Limb (tissue), 2 donors: Measurements from ENCODE around the gene SNTG2.

Source experiments
- DNase-seq, 2 donors: peaks; one replicate each; pipeline ENCODE4 v3.0.0-alpha.2; 2016; ENCODE audit errors: extremely low spot score in 2 of 2

The SNTG2 gene

DNA sequence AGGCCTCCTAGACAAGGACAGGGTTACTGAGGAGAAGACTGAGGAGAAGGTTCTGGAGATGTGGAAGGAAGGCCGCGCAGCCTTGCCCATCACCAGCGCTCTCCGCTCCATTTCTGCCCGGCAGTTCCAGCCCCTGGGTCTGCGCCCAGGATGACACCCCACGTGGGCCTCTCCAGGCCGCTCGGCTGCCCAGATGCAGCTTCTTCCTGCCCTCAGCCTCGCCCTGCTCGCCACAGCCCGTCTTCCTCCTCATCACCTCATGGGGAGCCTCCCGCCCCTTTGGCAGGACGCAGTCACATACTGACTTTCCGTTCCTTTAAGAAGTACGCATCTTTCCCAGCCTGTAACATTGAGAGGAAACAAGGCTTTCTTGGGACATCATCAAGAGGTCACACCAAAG lies 37.1 kb downstream of the SNTG2 start:
- DNase-seq, result no peak

DNA sequence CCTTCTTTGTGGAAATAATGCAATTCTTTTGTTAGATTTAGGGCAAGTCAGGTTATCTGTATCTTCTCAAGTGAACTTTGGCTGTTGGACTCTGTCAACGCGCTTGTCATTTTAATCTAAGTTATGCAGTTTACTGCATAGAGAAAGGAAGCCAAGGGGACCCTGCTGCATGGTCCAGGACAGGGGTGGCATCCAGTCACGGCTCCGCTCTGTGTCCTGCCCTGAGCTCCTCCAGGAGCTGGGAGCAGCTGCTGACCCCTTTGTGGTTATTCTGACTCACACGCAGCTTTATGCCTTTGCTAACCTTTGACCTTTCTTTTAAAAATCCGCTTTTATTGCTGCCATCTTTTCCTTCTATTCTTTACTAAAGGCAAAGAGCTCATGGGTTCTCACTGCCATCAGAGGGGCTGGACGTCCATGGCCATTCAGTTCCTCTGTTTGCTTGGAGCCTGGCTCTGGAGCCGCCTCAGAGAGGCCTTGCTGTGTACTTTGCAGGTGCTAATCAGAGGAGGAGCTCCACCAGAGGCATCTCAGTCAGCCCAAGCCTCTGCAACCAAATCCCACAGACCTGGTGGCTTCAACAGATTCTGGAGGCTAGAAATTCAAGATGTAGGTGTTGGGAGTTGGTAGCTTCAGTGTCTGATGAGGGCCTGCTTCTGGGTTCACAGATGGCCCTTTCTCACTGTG lies 39.3 kb downstream of the SNTG2 start:
- DNase-seq, result no peak

DNA sequence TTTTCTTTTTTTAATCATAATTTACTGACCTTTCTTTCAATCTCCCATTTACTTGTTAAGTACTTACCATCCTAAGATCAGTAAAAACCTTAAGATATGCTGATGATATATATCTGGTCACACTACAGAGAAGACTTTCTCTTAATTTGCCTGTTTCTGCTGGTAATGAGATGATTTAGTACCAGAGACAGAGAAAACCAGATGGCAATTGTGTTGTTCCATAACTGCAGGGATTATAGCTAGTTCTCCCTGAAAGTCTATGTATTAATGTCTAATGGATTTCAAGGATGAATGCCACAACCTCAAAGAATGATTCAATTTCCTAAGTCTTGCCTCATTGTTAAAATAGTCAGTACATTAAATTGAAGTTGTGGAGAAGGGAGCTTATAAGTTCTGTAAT lies 40.3 kb downstream of the SNTG2 start:
- no peak for DNase-seq

- no peak for DNase-seq
These were observed 51.7 kb downstream of the SNTG2 start for GRCh38 chr2:1002350-1002749.

DNA sequence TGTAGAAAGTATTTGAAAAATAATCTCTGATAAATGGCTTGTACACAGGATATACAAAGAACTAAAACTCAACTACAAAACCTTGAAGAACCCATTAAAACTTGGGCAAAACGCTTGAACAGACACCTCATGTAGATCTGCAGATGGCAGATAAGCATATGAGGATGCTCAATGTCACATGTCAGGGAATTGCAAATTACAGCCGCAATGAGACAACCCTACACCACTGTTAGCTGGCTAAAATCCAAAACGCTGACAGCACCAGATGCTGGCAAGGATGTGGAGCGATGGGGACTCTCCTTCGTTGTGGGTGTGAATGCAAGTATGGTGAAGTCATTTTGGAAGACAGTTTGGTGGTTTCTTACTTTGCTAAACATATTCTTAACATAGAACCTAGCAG lies 53.7 kb downstream of the SNTG2 start:
- no peak for DNase-seq

- peak in 1 of 2 donors; percentile 15 for DNase-seq
These were observed 59.8 kb downstream of the SNTG2 start for GRCh38 chr2:1010415-1010930.

DNA sequence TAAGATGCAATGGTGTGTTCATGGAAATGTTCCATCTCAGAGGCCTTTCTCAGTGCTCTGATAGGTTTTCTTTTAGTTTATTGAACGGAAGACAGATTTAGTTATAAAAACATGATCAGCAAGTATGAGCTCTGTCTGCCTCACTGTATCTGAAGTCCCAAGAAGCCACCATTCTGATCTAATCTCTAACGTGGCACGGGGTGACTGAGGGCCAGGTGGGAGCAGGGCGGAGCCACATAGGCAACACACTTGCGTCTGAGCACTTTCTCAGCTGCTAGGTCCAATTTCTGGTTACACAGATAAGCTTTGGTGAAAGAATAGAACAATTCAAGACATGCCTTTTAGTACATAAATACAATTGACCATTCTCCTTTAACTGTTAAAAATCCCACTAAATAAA lies 60.4 kb downstream of the SNTG2 start:
- no peak for DNase-seq

- DNase-seq, result no peak
These were observed 61.3 kb downstream of the SNTG2 start for GRCh38 chr2:1011985-1012384.

- no peak for DNase-seq
These were observed 64.2 kb downstream of the SNTG2 start for GRCh38 chr2:1014802-1015201.

DNA sequence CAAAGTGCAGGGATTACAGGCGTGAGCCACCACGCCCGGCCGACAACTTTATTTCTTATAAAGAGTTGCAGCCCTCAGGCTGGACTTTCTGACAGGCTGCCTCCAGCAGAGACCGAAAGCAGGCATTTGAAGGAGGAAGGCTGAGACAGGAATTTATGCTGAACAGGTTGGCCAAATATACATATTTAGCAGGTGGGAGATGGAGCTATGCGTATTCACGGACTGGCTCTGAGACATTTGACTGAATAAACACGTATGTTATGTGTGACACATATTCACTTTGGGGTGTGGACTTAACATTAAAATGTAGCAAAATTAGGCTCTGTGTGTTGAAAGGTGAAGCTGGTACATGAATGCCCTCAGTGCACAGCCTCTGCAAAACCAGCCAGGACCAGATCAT lies 65.9 kb downstream of the SNTG2 start:
- DNase-seq, result no peak

DNA sequence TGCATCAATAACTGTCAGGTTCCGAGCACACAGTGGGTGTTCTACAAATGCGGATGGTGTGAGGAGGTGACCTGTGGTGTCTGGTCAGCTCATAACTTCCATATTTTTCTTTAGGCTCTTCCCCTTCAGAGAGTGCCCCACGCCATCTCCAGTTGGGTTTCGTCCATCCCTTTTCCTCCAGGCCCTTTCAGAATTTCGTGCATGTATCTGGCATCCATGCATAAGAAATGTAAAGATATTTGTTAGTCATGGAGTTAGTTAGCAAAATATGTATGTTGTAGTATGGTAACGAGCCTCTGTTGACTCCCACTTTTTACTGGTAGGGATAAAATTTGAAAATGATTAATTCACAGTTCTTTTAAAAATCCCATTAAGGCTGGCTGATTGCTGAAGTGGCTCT lies 67.2 kb downstream of the SNTG2 start:
- no peak for DNase-seq

DNA sequence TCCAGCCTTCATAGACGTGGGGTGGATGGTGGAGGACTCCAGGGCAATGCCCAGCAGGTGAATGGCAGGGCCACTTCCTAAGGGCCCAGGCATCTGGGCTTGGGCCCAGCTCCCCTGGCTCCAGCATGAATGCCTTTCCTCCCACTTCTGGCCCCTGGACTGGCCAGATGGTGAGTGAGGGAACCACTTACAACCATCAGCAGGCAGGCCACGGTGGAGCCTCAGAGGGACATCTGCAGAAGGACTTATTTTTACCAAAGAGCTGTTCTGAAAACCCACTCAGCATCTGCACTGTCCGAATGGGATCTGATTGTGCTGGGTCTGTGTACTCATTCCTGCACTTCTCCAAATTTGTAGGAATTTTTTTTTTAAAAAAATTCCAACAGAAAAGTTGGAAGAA lies 69.6 kb downstream of the SNTG2 start:
- DNase-seq, result no peak

DNA sequence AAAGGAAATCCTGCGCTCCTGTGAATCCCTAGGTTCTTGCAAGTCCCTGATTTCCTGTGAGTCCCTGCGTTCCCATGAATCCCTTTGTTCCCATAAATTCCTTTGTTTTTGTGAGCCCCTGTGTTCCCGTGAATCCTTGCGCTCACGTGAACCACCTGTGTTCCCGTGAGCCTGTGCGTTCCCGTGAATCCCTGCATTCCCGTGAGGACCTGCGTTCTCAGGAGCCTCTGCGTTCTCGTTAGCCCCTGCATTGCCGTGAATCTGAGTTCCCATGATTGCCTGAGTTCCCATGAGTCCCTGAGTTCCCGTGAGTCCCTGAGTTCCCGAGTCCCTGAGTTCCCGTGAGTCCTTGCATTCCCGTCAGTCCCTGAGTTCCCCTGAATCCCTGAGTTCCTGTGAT lies 71.5 kb downstream of the SNTG2 start:
- DNase-seq, result no peak

DNA sequence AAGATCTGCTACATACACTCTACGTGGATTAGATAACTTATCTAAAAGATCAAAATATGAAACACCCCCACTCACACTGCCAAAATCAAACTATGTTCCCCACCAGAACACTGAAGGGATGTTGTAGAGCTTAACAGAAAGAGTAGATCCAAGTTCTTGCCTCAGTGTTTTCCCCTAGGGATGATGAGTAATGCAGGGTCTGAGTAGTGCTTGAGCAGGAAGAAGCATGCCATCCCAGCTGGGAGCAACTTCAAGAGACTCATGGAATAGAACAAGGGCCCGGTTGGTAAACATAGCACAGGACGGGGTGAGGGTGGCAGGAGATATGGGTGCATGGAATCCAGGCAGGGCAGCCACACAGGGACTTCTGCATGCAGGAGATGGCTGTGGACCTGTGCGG lies 74.3 kb downstream of the SNTG2 start:
- DNase-seq, result no peak

DNA sequence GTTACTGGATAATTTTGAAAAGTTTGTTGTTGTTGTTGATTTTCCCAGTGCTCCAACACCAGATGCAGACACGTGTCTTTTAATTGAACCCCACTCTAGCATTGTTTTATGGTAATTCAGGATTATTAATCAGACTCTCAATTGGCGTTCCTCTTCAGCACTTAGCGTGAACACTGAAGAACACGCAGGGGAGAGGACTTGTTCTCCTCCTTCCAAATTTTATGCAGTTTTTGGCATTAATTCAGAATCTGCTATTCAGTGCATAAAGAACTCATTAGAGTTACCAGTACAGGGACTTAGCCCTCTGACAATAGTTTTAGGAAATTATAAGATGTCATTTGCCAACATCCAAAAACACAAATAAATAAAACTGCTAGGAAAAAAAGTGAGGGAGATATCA lies 75.5 kb downstream of the SNTG2 start:
- DNase-seq, result no peak

GRCh38 chr2:1028831-1029230 lies 78.2 kb downstream of the SNTG2 start:
- DNase-seq, result no peak

- no peak for DNase-seq
These were observed 81.4 kb downstream of the SNTG2 start for GRCh38 chr2:1032030-1032429.

DNA sequence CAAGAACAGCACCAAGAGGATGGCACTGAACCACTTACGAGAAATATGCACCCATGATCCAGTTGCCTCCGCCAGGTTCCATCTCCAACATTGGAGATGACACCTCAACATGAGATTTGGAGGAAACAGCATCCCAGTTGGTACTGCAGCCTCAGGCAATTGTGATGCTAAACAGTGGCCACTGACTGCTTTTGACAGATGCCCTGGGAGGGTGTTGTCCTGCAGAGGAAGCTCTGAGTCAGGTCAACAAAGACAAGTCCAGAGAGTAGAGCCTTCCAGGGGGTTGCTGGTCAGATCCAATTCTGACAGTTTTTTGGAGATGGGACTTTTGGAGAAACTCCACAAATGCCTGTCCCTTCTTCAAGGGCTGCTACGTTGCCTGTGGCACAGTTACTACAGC lies 82.4 kb downstream of the SNTG2 start:
- no peak for DNase-seq

DNA sequence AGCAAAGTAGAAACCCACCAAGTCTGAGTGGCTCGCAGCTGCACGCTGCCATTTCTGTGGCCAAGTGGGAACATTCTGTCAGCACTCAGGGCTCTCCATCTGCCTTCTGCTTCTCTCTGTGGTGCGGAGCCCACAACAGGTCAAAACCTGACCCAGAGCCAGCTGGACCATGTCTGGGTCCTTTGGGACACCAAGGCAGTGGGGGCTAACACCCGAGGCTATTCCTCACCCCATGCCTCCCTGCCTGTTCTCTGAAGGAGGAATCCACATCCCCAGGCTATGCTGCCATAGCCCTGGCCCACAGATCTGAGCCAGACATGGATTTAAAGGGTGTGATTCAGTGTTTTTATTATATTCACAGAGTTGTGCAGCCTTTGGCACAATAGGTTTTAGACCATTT lies 86.4 kb downstream of the SNTG2 start:
- no peak for DNase-seq

- no peak for DNase-seq
These were observed 88.9 kb downstream of the SNTG2 start for GRCh38 chr2:1039549-1039948.

DNA sequence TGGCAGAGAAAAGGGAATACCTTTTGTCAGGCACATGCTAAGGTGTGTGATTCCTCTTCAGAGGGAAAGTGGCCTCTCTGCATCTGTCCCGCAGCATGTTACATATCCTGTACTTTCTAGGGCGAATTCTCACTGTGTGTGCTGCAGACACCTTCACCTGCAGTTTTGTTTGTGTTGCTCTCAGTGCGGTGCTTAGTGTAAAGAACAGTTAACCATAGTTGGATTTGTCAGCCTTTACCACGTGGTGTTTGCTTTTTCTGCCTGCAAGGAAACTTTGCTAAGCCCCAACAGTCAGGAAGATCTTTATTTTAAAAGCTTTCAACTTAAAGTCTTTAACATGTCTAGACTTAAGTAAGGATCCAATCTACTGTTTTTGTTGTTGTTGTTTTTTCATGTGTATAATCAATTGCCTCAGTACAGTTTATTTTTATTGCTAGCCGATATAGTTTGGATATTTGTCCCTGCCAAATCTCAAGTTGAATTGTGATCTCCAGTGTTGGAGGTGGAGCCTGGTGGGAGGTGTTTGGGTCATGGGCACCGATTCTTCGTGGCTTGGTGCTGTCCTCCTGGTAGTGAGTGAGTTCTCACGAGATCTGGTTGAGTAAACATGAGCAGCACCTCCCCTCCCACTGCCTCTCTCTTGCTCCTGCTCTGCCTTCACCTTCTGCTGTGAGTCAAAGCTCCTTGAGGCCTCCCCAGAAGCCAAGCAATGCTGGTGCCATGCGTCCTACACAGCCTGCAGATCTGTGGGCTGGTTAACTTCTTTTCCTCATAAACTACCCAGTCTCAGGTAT lies 90.6 kb downstream of the SNTG2 start:
- no peak for DNase-seq

GRCh38 chr2:1045109-1045508 lies 94.5 kb downstream of the SNTG2 start:
- no peak for DNase-seq

DNA sequence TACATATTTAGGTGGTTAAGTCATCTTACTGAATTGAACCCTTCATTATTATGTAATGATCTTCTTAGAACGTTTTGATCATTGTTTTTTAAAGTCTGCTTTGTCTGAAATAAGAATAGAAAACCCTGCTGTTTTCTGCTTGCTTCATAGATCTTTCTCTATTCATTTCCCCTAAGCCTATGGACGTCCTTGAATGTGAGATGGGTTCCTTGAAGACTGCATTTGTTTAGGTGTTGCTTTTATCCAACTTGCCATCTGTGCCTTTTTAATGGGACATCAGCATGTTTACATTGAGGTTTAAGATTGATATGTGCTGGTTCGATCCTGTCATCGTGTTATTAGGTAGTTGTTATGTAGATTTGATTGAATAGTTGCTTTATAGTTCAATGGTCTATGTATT lies 95.4 kb downstream of the SNTG2 start:
- no peak for DNase-seq
